OCI-LY3 (cell line): Measurements from ENCODE around the gene CD72.
"Not testable (repeated sequence)": the region's sequence is repeated elsewhere in the genome, so short reads cannot be mapped to it uniquely, and the experiment has no call there.

Experiments used
- CTCF ChIP-seq: fragments of 200-600, 300-600 bp; sonication (generic); IDR thresholded peaks from 2 replicates; pipeline ENCODE4 v1.5.1; 2014; ENCODE audit warnings: antibody characterized with exemption, low read length, low read depth
- EZH2phosphoT487 ChIP-seq: fragments of 200-600 bp; shearing (Covaris generic); IDR thresholded peaks from 2 replicates; pipeline ENCODE4 v1.6.1; 2018; ENCODE audit warnings: antibody characterized with exemption, mixed run types, low read depth

GRCh38 chr9:35584681-35585080 is 33.5 kb downstream of the CD72 start:
- not testable (repeated sequence) for TF ChIP-seq CTCF, EZH2phosphoT487
